MM.1S (cell line): ENCODE measurements around the gene PPP1CC.

Source experiments
- EZH2 ChIP-seq: fragments of 300-600 bp; sonication (generic); optimal IDR thresholded peaks from 2 replicates; pipeline ENCODE3; 2017; ENCODE audit warnings: low read depth, mild to moderate bottlenecking, antibody characterized with exemption, low read length, mixed read lengths
- EZH2phosphoT487 ChIP-seq: fragments of 300-600 bp; sonication (generic); IDR thresholded peaks from 2 replicates; pipeline ENCODE4 v1.6.1; 2018; ENCODE audit warnings: antibody characterized with exemption, low read length
- TF ChIP-seq, protein P1 (sequence below): fragments of 300-600 bp; sonication (generic); IDR thresholded peaks from 2 replicates; pipeline ENCODE4 v1.5.1; 2016; ENCODE audit warnings: antibody characterized with exemption, low read length, mixed read lengths

DNA sequence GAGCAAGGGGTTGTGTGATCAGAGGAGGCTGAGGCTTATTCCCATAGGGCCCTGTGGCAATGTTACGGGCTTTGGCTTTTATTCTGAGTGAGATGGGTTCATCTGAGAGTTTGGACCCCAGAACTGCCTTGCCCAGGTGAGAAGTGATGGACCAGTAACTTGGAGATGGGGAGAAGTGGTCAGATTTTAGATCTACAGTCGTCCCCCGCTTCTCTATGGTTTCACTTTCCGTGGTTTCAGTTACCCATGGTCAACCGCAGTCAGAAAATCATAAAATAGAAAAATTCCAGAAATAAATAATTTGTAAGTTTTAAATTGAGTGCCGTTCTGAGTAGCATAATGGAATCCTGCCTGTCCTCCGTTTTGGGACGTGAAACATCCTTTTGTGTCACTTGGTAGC, 40.2 kb upstream of the PPP1CC start:
- TF ChIP-seq, protein P1, sequence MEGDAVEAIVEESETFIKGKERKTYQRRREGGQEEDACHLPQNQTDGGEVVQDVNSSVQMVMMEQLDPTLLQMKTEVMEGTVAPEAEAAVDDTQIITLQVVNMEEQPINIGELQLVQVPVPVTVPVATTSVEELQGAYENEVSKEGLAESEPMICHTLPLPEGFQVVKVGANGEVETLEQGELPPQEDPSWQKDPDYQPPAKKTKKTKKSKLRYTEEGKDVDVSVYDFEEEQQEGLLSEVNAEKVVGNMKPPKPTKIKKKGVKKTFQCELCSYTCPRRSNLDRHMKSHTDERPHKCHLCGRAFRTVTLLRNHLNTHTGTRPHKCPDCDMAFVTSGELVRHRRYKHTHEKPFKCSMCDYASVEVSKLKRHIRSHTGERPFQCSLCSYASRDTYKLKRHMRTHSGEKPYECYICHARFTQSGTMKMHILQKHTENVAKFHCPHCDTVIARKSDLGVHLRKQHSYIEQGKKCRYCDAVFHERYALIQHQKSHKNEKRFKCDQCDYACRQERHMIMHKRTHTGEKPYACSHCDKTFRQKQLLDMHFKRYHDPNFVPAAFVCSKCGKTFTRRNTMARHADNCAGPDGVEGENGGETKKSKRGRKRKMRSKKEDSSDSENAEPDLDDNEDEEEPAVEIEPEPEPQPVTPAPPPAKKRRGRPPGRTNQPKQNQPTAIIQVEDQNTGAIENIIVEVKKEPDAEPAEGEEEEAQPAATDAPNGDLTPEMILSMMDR = no peak
- TF ChIP-seq EZH2 (no peak), EZH2phosphoT487 (no peak)
